ENCODE data around the gene CCDC68.
"Not testable (repeated sequence)": the region's sequence is repeated elsewhere in the genome, so short reads cannot be mapped to it uniquely, and the experiment has no call there.

CCDC68 gene

DNA sequence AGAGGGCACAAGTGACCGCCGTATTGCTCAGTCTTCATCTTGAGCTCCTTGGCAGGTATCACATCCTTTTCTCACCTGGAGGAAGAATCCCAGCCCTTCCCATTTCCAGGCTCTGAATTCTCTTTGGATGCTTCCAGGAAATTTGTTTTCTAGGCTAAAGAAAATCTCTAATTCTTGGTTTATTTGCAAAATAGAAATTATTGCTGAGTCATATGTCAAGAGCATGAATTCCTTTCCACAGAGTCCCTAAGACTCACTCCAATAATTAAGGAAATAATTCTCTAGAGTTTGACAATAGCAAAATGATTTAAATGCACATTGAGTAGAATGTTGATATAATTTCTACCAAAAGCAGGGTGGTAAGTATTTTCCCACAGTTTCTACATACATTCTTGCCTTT, 16.3 kb upstream of the CCDC68 start:
- H3K79me2 ChIP-seq (ENCODE audit: low read length) = no peaks in the 10 kb centered on the region
- H3K9me3 ChIP-seq (replicated peaks; ENCODE audit: insufficient read depth, low read length) = no peaks in the 10 kb centered on the region
- no peaks in the 10 kb centered on the region for H4K20me1 ChIP-seq (ENCODE audit: insufficient read depth, low read length)
- no peaks in the 10 kb centered on the region for H3K27me3 ChIP-seq (replicated peaks; ENCODE audit: insufficient read depth, low read length)
- H3F3A ChIP-seq (ENCODE audit: insufficient read depth, low read length) = no peaks in the 10 kb centered on the region
- no peak overlapping the region for H2AFZ ChIP-seq (ENCODE audit: low read length)
- no peak overlapping the region for H3K9ac ChIP-seq (ENCODE audit: low read length)
- H3K27ac ChIP-seq (ENCODE audit: low read length) = no peak overlapping the region
- no peak overlapping the region for H3K4me3 ChIP-seq (ENCODE audit: low read length)
- H3K4me2 ChIP-seq (ENCODE audit: low read depth, low read length) = no peak overlapping the region
- no peaks in the 10 kb centered on the region for H3K4me1 ChIP-seq (ENCODE audit: low read length)
- DNase-seq = no peak
- no peak for TF ChIP-seq EZH2phosphoT487 (IDR thresholded peaks at IDR 0.05; ENCODE audit: low read length)
- no peak for TF ChIP-seq CTCF (IDR thresholded peaks at IDR 0.05; ENCODE audit: low read length)
- no peak for TF ChIP-seq EZH2 (optimal IDR thresholded peaks at IDR 0.05; ENCODE audit: low read depth, low read length)
- no peaks in the 10 kb centered on the region for H3K36me3 ChIP-seq (replicated peaks; ENCODE audit: insufficient read depth, low read length)
- H3K9me2 ChIP-seq (replicated peaks; ENCODE audit: insufficient read depth, low read length) = no peaks in the 10 kb centered on the region

- H2AFZ ChIP-seq (ENCODE audit: low read length) = no peak overlapping the region
- no peaks in the 10 kb centered on the region for H4K20me1 ChIP-seq (ENCODE audit: insufficient read depth, low read length)
- no peak for DNase-seq
- H3F3A ChIP-seq (ENCODE audit: insufficient read depth, low read length) = no peaks in the 10 kb centered on the region
- no peak overlapping the region for H3K9ac ChIP-seq (ENCODE audit: low read length)
- no peaks in the 10 kb centered on the region for H3K27me3 ChIP-seq (replicated peaks; ENCODE audit: insufficient read depth, low read length)
- H3K36me3 ChIP-seq (replicated peaks; ENCODE audit: insufficient read depth, low read length) = no peaks in the 10 kb centered on the region
- H3K79me2 ChIP-seq (ENCODE audit: low read length) = no peaks in the 10 kb centered on the region
- no peaks in the 10 kb centered on the region for H3K4me1 ChIP-seq (ENCODE audit: low read length)
- no peak for TF ChIP-seq EZH2phosphoT487 (IDR thresholded peaks at IDR 0.05; ENCODE audit: low read length)
- H3K4me3 ChIP-seq (ENCODE audit: low read length) = no peak overlapping the region
- H3K9me2 ChIP-seq (replicated peaks; ENCODE audit: insufficient read depth, low read length) = no peaks in the 10 kb centered on the region
- H3K27ac ChIP-seq (ENCODE audit: low read length) = no peak overlapping the region
- H3K9me3 ChIP-seq (replicated peaks; ENCODE audit: insufficient read depth, low read length) = no peaks in the 10 kb centered on the region
- H3K4me2 ChIP-seq (ENCODE audit: low read depth, low read length) = no peak overlapping the region
Measured at GRCh38 chr18:54973046-54973445, 13.8 kb upstream of the CCDC68 start.

GRCh38 chr18:54968807-54969206, 9.5 kb upstream of the CCDC68 start:
- no peak for TF ChIP-seq CTCF (IDR thresholded peaks at IDR 0.05; ENCODE audit: low read length)
- Histone ChIP-seq H3F3A (ENCODE audit: insufficient read depth, low read length) (no peaks in the 10 kb centered on the region), H3K4me1 (ENCODE audit: low read length) (no peaks in the 10 kb centered on the region), H3K9me2 (replicated peaks; ENCODE audit: insufficient read depth, low read length) (no peaks in the 10 kb centered on the region), H4K20me1 (ENCODE audit: insufficient read depth, low read length) (no peaks in the 10 kb centered on the region), H3K27ac (ENCODE audit: low read length) (no peak overlapping the region), H3K9me3 (replicated peaks; ENCODE audit: insufficient read depth, low read length) (no peaks in the 10 kb centered on the region), H3K4me2 (ENCODE audit: low read depth, low read length) (no peak overlapping the region), H3K4me3 (ENCODE audit: low read length) (no peak overlapping the region), H2AFZ (ENCODE audit: low read length) (no peak overlapping the region), H3K9ac (ENCODE audit: low read length) (no peak overlapping the region), H3K79me2 (ENCODE audit: low read length) (no peaks in the 10 kb centered on the region), H3K36me3 (replicated peaks; ENCODE audit: insufficient read depth, low read length) (no peaks in the 10 kb centered on the region), H3K27me3 (replicated peaks; ENCODE audit: insufficient read depth, low read length) (no peaks in the 10 kb centered on the region)
- DNase-seq = no peak

DNA sequence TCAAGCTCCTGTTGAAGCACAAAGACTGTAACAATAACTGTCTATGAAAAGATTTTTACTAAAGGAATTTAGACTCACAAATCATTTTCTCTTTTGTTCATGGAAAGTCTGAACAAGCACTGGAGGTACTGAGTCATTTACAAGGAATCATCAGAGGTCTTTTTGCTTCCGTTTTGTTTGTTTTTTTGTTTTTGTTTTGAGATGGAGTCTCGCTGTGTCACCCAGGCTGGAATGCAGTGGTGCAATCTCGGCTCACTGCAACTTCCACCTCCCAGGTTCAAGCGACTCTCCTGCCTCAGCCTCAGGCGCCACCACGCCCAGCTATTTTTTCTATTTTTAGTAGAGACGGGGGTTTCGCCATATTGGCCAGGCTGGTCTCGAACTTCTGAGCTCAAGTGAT, 9.0 kb upstream of the CCDC68 start:
- H3K9me2 ChIP-seq (replicated peaks; ENCODE audit: insufficient read depth, low read length); H3K9ac ChIP-seq (ENCODE audit: low read length); H3K9me3 ChIP-seq (replicated peaks; ENCODE audit: insufficient read depth, low read length); H3K79me2 ChIP-seq (ENCODE audit: low read length); H2AFZ ChIP-seq (ENCODE audit: low read length); DNase-seq; H3K4me1 ChIP-seq (ENCODE audit: low read length); H3K4me3 ChIP-seq (ENCODE audit: low read length); H4K20me1 ChIP-seq (ENCODE audit: insufficient read depth, low read length); H3K27ac ChIP-seq (ENCODE audit: low read length); H3K36me3 ChIP-seq (replicated peaks; ENCODE audit: insufficient read depth, low read length); H3F3A ChIP-seq (ENCODE audit: insufficient read depth, low read length); H3K27me3 ChIP-seq (replicated peaks; ENCODE audit: insufficient read depth, low read length); H3K4me2 ChIP-seq (ENCODE audit: low read depth, low read length): not testable (repeated sequence)

Data from MM.1S (cell line).